ENCODE measurements around the gene FBXO15.

Gene FBXO15

DNA sequence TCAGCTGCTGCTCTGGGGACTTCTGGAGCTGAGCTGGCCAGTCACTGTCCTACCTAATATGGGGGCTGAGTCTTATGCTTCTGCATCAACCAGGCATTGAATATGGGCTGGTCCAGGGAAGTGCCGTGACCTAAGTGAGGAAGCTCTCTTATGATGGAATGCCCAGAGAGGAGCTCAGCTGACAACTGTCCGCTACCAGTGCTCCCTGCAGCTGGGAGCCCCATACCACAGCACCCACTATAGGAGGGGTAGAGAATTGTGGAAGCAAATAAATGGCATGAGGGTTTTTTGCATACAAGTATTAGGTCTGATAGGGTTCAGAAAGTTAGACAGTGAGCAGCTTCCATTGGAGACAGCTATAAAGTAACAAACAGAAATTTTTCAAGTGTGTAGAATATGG lies 5.2 kb upstream of the FBXO15 start:
- no peak for DNase-seq

- DNase-seq = no peak
Measured at GRCh38 chr18:74152270-74152669, 4.6 kb upstream of the FBXO15 start.

DNA sequence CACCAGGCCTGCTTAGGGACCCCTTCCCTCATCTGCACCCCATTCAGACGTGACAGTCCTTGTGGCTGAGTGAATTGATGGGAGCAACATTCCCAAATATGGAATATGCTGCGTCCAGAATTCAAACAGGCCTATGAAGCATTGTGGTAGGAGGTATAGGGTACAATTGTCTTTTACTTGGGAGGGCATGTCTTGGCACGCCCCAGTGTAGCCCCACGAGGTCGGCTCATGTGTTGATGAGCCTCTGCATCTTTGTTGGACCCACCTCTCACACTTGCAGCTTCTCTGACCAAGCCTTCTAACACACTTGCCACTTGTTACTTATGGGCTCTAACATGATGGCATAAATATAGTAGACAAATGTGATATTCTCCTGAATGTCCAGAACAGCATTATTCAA lies 2.2 kb upstream of the FBXO15 start:
- no peak for DNase-seq

- no peak for DNase-seq
Measured at GRCh38 chr18:74148543-74149070, 973 bp upstream of the FBXO15 start.

GRCh38 chr18:74147491-74147778 lies 199 bp downstream of the FBXO15 start:
- no peak for DNase-seq

DNA sequence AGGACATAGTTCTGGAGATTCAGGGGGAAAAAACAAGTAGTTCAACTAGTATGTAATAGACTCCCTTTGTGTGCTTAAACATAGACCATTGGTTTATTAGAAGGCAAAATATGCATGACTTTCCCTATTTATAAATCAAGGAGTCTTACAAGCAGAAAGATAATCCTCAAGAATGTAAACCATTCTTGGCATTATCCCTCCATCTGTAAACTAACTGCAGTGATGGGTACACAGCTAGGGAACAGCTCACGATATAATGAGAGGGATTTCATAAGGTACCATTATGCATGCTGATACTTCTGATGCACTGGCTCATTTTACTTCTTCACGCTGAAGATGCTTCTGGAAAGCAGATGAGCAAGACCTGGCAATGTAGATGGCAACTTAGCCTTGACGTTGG lies 878 bp downstream of the FBXO15 start:
- DNase-seq = no peak

GRCh38 chr18:74142252-74142651 lies 5.4 kb downstream of the FBXO15 start:
- DNase-seq = no peak

GRCh38 chr18:74141667-74142066 lies 6.0 kb downstream of the FBXO15 start:
- DNase-seq = no peak

DNA sequence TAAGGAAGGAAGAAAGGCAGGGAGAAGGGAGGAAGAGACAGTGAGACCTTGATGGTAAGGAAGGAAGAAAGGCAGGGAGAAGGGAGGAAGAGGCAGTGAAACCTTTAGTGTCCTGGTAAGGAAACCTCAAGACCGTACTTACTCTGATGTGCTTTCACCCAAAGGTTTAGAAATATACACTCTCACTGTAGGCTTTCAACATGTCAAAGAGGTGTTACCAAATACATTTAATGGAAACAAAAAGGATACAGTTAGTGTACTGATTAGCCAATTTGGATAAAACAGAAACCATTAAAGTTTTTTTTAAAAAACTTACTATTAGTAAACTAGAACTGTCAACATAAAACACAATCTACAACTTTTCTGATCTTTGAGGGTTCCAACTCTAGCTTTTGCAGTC lies 7.1 kb downstream of the FBXO15 start:
- DNase-seq = no peak

DNA sequence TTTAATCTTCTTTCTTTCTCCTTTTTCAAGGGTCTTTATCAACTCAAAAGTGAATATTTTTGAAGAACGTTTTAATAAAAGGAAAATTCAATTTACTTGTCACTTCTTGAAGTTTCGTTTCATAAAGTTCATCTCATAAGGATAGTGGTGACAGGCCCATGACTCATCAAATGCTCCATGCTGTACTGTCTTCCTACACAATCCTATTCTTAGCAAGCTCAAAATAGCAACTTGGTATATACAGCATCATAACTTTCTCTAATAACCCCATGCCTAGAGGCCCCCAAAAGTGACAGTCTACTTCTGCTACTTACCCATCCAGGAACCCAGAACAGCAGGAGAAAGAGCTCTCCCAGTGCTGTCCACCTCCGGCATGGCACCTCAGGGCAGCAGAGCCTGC lies 7.7 kb downstream of the FBXO15 start:
- no peak for DNase-seq

GRCh38 chr18:74139411-74139810 lies 8.2 kb downstream of the FBXO15 start:
- DNase-seq = no peak

GRCh38 chr18:74137920-74138538 lies 9.6 kb downstream of the FBXO15 start:
- no peak for DNase-seq

DNA sequence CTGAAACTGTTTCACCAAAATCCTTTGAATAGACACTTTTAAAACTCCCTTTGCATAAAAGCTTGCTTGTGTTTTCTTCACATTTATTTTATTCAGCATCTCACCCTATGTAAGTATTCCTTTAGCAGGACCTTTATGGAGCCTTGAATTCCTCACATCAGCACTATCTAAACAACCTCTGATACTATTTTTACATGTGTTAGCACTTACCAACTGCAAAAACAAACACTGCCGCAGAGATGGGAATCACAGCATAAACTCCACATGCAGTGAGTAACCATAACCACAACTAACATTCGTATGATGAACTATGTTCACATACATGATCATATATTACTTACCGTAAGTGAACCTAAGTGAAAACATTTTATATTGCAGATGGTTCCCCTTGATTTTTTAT lies 15.4 kb downstream of the FBXO15 start:
- DNase-seq = no peak

GRCh38 chr18:74131124-74131523 lies 16.5 kb downstream of the FBXO15 start:
- no peak for DNase-seq

DNA sequence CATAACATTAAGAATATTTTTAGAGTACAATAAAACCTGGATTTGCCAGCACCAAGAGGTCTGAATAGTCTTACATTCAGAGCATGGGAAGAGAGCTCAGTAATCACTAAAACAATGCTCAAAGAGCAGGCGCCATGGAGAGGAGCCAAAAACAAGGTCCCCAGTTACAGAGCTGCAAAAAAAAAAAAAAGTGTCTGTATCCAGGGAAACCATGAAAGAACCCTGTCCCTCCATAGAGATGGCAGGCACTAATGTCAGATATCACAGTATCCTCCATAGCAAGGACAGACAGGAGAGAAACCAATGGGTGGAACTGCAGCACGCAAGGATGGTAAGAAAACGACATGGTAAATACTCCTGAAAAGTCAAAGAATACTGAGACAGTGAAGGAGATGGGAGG lies 19.5 kb downstream of the FBXO15 start:
- DNase-seq = no peak

DNA sequence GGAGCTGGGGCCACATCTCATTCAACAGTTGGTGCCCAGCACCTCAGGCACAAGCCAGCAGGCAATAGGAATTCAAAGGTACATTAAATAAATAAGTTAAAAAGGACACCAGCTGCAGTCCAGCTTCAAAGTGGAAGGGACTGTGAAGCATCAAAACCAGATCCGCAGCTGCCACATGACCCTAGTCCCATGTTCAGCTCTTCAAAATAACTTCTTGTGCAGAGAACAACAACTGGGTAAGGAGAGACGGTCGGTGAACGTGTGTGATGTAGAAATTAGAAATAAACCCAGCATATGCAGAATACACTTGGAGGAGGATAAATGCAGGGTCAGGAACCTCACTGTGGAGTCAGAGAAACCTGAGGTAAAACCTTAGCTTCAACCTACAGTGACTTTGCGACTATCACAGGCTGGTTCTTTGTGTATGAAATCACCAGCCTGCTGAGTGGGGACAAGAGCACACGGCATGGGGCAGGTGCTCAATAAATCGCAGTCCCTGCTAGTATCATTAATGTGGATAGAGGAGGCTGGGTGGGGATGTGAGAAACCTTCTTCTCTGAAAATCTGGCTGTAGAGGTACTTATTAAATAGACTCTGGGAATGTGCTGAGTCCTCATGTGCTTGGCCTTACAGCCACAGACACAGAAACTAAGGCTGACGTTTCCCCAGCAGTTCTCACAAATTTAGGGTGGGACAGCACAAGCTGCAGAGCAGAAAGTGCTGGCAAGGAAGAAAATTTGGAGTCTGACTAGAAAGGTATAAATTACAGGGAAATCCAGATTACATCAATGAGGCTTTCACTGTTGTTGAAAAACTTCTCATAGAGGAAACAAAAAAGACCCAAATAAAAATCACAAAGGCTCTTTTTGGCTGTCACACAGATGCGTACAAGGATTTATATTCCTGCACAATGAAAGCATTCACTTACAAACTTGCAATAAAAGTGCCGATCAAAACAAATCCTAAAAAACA lies 20.7 kb downstream of the FBXO15 start:
- DNase-seq = no peak

DNA sequence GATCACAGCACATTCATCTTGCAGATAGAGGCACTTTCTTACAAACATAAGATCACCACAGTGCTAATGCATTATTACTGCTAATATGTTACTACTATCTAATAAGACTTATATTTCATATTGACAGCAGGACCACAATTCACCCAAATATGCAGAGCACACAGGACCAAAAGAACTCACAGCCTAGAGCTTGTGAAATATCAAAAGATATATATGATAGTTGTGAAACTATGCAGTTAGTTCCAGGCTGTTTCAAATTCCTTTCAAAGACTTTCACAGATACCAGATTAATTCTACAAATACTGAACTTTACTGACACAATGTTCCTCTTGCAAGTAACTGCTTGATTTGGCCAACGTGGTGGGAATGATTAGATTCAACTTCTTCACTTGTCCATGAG lies 23.0 kb downstream of the FBXO15 start:
- no peak for DNase-seq

- no peak for DNase-seq
Measured at GRCh38 chr18:74123200-74123599, 24.4 kb downstream of the FBXO15 start.

DNA sequence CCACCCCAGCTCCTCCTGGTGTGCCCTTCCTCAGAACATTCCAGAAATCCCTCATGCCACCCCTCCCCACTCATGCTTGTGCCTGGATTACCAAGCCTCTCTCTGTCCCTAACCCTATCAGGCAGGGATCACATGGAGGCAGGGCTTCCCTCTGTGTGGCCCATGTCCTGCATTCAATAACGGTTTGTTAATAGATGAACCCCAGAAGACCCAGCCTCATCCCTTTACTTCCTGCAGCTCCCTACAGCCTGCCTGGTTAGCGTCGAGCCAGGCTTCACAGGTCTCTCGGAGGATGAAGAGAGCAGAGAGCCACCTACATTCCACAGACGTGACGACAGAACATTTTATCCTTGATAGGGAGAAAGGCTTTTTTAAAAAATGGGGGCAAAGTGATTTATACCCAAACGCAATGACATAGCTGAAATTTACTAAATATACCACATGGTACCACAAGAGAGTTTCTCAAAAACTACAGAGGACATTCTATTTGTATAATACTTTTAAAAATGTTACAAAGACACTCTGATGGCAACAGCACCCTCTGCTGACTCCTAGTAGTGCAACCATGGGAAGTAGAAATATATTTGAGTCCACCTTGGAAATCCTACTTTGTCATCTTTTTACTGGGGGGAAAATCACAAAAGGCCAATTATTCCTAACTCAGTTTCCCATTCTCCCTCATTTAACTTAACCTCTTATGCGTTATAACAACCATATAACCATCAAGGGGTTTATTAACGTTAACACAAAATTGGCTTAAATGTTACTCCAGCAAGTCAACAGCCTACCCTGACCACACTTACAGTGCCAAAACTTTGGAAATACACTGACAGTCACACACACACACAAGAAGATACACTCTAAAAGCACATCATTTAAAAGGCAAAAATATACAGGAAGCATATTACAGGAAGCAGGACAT lies 30.7 kb downstream of the FBXO15 start:
- DNase-seq = no peak

- no peak for DNase-seq
Measured at GRCh38 chr18:74115046-74115445, 32.6 kb downstream of the FBXO15 start.

- DNase-seq = no peak
Measured at GRCh38 chr18:74114116-74114515, 33.5 kb downstream of the FBXO15 start.

DNA sequence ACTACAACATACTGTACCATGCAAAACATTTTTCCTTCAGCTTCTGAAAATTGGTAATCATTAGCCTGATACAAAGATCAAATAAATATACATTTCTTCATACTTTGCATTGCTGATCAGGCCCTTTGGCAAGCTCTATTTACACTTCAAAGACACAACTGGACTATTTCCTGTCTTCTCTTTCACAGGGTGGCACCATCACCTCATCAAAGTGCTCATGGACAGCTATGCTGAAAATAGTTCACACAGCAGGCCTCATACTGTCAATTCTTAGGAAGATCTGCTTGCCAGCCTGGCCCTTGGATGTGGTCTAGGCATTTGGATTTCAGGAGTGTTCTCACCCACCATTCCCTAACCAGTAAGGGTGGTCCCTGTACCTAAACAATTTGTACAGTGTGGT lies 33.9 kb downstream of the FBXO15 start:
- DNase-seq = no peak

GRCh38 chr18:74110976-74111375 lies 36.7 kb downstream of the FBXO15 start:
- no peak for DNase-seq

Measured in femur (tissue), 1 donor.